Prostate gland (tissue), 2 donors: ENCODE measurements around the gene ZNF440. TPM values are rescaled to one million over a fixed set of nuclear protein-coding genes. Genes with fewer than 3 reads are reported as not detected.

Source experiments
- DNase-seq: peaks from one replicate; pipeline ENCODE4 v3.0.0-alpha.2; 2019; ENCODE audit warnings: low spot score
- H3K27ac ChIP-seq, 2 donors: fragments of 200-600 bp; sonication (generic); 2 replicates each; pipeline ENCODE4 v1.5.1; 2017 to 2019
- H3K27me3 ChIP-seq: fragments of 200-600 bp; sonication (generic); replicated peaks from 2 replicates; pipeline ENCODE4 v1.5.1; 2019; ENCODE audit not compliant: insufficient read depth
- H3K36me3 ChIP-seq, 2 donors: fragments of 200-600 bp; sonication (generic); 1 replicate in 1 of 2; 2 replicates in 1 of 2; pipeline versions ENCODE4 v1.5.1 to v1.8.1; 2017 to 2019
- H3K4me1 ChIP-seq: fragments of 200-600 bp; sonication (generic); replicated peaks from 2 replicates; pipeline ENCODE4 v1.5.1; 2019
- H3K4me3 ChIP-seq, 2 donors: fragments of 200-600 bp; sonication (generic); 2 replicates each; pipeline ENCODE4 v1.5.1; 2017 to 2019
- H3K9me3 ChIP-seq: fragments of 200-600 bp; sonication (generic); 2 replicates; pipeline ENCODE4 v1.5.1; 2017
- CTCF ChIP-seq, 4 experiments: fragments of 200-600 bp in 2 of 4; fragments of 450-650 bp in 2 of 4; sonication (generic) in 2 of 4; IDR thresholded peaks; 1 replicate in 3 of 4; 2 replicates in 1 of 4; pipeline ENCODE4 v1.5.1; 2016 to 2019; ENCODE audit warnings: antibody characterized with exemption in 4 of 4, mild to moderate bottlenecking in 2 of 4, moderate library complexity in 2 of 4
- POLR2A ChIP-seq: fragments of 450-650 bp; IDR thresholded peaks from one replicate; pipeline ENCODE4 v1.6.1; 2016; ENCODE audit warnings: antibody characterized with exemption, mild to moderate bottlenecking
- POLR2AphosphoS5 ChIP-seq: sonication (generic); formaldehyde crosslinking; IDR thresholded peaks from one replicate; pipeline ENCODE4 v1.6.1; 2017; ENCODE audit warnings: antibody characterized with exemption
- WGBS: methylation state at CpG from one replicate; pipeline ENCODE4 v1.1.5; 2018; 5-methylcytosine and 5-hydroxymethylcytosine counted together
- intact Hi-C: fragments of 100-400 bp; cut with DNase I; formaldehyde crosslinking; loops from one replicate; pipeline ENCODE4 v1.14.2; 2022
- total RNA-seq, 2 donors: library from RNA; depleted of rRNA; stranded (reverse); fragments of >200 nt; gene quantifications; one replicate each; pipeline ENCODE4 v1.1.0, GENCODE V29; 2016

Gene ZNF440
- total RNA-seq, 2 donors from 2014 or later: 17.5 to 17.9 TPM

- TF ChIP-seq CTCF (IDR thresholded peaks at IDR 0.05): no peak
- no peak for TF ChIP-seq POLR2AphosphoS5
- no peak for TF ChIP-seq POLR2A
- 94% methylated on average over 7 of the region's 7 CpGs for WGBS
- Histone ChIP-seq H3K4me3 (no peak overlapping the region), H3K36me3 (peaks cover 20 to 21% of the 10 kb centered on the region in 2 donors), H3K9me3 (peaks cover 13% of the 10 kb centered on the region), H3K27ac (no peak overlapping the region), H3K4me1 (no peaks in the 10 kb centered on the region), H3K27me3 (no peaks in the 10 kb centered on the region)
- DNase-seq: no peak
- intact Hi-C loops: no loop called here
Measured at GRCh38 chr19:11780431-11781020, 33.5 kb upstream of the ZNF440 start.

- no peak for TF ChIP-seq POLR2A
- peaks cover 20 to 21% of the 10 kb centered on the region in 2 donors for H3K36me3 ChIP-seq
- no peak overlapping the region for H3K27ac ChIP-seq
- peaks cover 13% of the 10 kb centered on the region for H3K9me3 ChIP-seq
- no peaks in the 10 kb centered on the region for H3K27me3 ChIP-seq
- H3K4me3 ChIP-seq: no peak overlapping the region
- no peaks in the 10 kb centered on the region for H3K4me1 ChIP-seq
- WGBS: 94% methylated on average over 5 of the region's 5 CpGs
- intact Hi-C loops: no loop called here
- no peak for DNase-seq
Measured at GRCh38 chr19:11781295-11782057, 32.6 kb upstream of the ZNF440 start.

GRCh38 chr19:11783767-11784166, 30.3 kb upstream of the ZNF440 start:
- Histone ChIP-seq H3K9me3 (peaks cover 13% of the 10 kb centered on the region), H3K27me3 (no peaks in the 10 kb centered on the region), H3K4me3 (no peak overlapping the region), H3K4me1 (no peaks in the 10 kb centered on the region), H3K36me3 (peaks cover 15 to 16% of the 10 kb centered on the region in 2 donors), H3K27ac (no peak overlapping the region)
- intact Hi-C loops: no loop called here
- no peak for TF ChIP-seq CTCF (IDR thresholded peaks at IDR 0.05)
- TF ChIP-seq POLR2AphosphoS5: no peak
- TF ChIP-seq POLR2A: no peak
- WGBS: 100% methylated on average over 1 of the region's 1 CpG
- no peak for DNase-seq

GRCh38 chr19:11784356-11784755, 29.7 kb upstream of the ZNF440 start:
- Histone ChIP-seq H3K4me1 (no peaks in the 10 kb centered on the region), H3K9me3 (peaks cover 13% of the 10 kb centered on the region), H3K27me3 (no peaks in the 10 kb centered on the region), H3K4me3 (no peak overlapping the region), H3K36me3 (peaks cover 13 to 15% of the 10 kb centered on the region in 2 donors), H3K27ac (no peak overlapping the region)
- intact Hi-C loops: no loop called here
- TF ChIP-seq POLR2AphosphoS5: no peak
- TF ChIP-seq POLR2A: no peak
- no peak for TF ChIP-seq CTCF (IDR thresholded peaks at IDR 0.05)
- 100% methylated on average over 3 of the region's 3 CpGs for WGBS
- DNase-seq: no peak

- intact Hi-C loops: no loop called here
- no peak for DNase-seq
- H3K9me3 ChIP-seq: no peaks in the 10 kb centered on the region
- no peaks in the 10 kb centered on the region for H3K4me1 ChIP-seq
- 69% methylated on average over 3 of the region's 3 CpGs for WGBS
- H3K4me3 ChIP-seq: no peak overlapping the region
- H3K27ac ChIP-seq: no peak overlapping the region
- no peaks in the 10 kb centered on the region for H3K36me3 ChIP-seq
- TF ChIP-seq POLR2AphosphoS5 (no peak), CTCF (IDR thresholded peaks at IDR 0.05) (no peak), POLR2A (no peak)
- no peaks in the 10 kb centered on the region for H3K27me3 ChIP-seq
Measured at GRCh38 chr19:11787536-11787935, 26.5 kb upstream of the ZNF440 start.
